Left colon (tissue), 2 donors: ENCODE measurements around the gene MEIG1. TPM values are rescaled to one million over a fixed set of nuclear protein-coding genes. Genes with fewer than 3 reads are reported as not detected.
A peak's percentile ranks its signal among the peaks of the same experiment; 100 is the strongest.
"Not testable (repeated sequence)": the region's sequence is repeated elsewhere in the genome, so short reads cannot be mapped to it uniquely, and the experiment has no call there.

Source experiments
- ATAC-seq: fragments of 200-7000 bp; cut with Tn5 transposase; one replicate; pipeline ENCODE4 v1.9.1; 2020; ENCODE audit warnings: mild to moderate bottlenecking, moderate library complexity
- DNase-seq, 2 donors: peaks; one replicate each; pipeline ENCODE4 v3.0.0-alpha.2; 2020
- intact Hi-C, 2 donors: fragments of 100-400 bp; cut with DNase I in 1 of 2; cut with micrococcal nuclease in 1 of 2; formaldehyde crosslinking; loops; one replicate each; pipeline versions ENCODE4 v1.11.2 to v1.14.0; 2022; cut with DNase I, micrococcal nuclease
- total RNA-seq, 2 donors: library from RNA; stranded (reverse); fragmentation: NEBNext Ultra II Directional; extraction: Animal tissue kit (Norgen Biotek cat#: 25700); gene quantifications; one replicate each; pipeline ENCODE4 v1.2.1, GENCODE V29; 2021
- donor health status: DM: no; HTN: no; CAD: no.
- donor health status: DM: yes; HTN: yes; CAD: no.

MEIG1 gene
- total RNA-seq, 2 donors from 2014 or later: not detected

GRCh38 chr10:14953424-14954000 is 5.7 kb upstream of the MEIG1 start:
- DNase-seq: peak; percentile 49 to 64
- intact Hi-C loops: loop anchor here in 1 of 2 donors (10.0 kb wide), 1 partner anchor 151 kb away; no protein-coding TSS in a partner anchor
- peak; percentile 37 for ATAC-seq

GRCh38 chr10:14954001-14954770 is 5.0 kb upstream of the MEIG1 start, which contains the start of gene DCLRE1C:
TSS of gene DCLRE1C (minus strand) at chr10:14954096. CDS start at chr10:14954010, 86 bp downstream.
- intact Hi-C loops: loop anchor here in 1 of 2 donors (10.0 kb wide), 1 partner anchor 151 kb away; no protein-coding TSS in a partner anchor
- ATAC-seq (peak; percentile 94), DNase-seq (peak; percentile 95 to 97)

- DNase-seq (no peak), ATAC-seq (no peak)
- intact Hi-C loops: loop anchor here in 1 of 2 donors (10.0 kb wide), 1 partner anchor 150 kb away; no protein-coding TSS in a partner anchor
Observed at GRCh38 chr10:14954934-14955333, 4.3 kb upstream of the MEIG1 start.

- no peak for ATAC-seq
Observed at GRCh38 chr10:14958872-14959220, 342 bp upstream of the MEIG1 start.

GRCh38 chr10:14967897-14968296 is 8.7 kb downstream of the MEIG1 start:
- DNase-seq: no peak
- no peak for ATAC-seq
- intact Hi-C loops: no loop called here

More at GRCh38 chr10:14958872-14959220, 342 bp upstream of the MEIG1 start:
- no peak for DNase-seq
- intact Hi-C loops: loop anchor here in 1 of 2 donors (10.0 kb wide), 1 partner anchor 146 kb away; no protein-coding TSS in a partner anchor

GRCh38 chr10:14971867-14972448 is 12.8 kb downstream of the MEIG1 start:
- DNase-seq (peak in 1 of 2 donors; percentile 47), ATAC-seq (no peak)
- intact Hi-C loops: no loop called here

- ATAC-seq, intact Hi-C loops, DNase-seq: not testable (repeated sequence)
Observed at GRCh38 chr10:14974153-14974998, 15.2 kb downstream of the MEIG1 start.

- DNase-seq (no peak), ATAC-seq (no peak)
- intact Hi-C loops: no loop called here
Observed at GRCh38 chr10:14975672-14976273, 16.6 kb downstream of the MEIG1 start.

GRCh38 chr10:14982744-14983143 is 23.6 kb downstream of the MEIG1 start:
- ATAC-seq (no peak), DNase-seq (no peak)
- intact Hi-C loops: no loop called here

GRCh38 chr10:14989552-14989951 is 30.4 kb downstream of the MEIG1 start:
- ATAC-seq, DNase-seq, intact Hi-C loops: not testable (repeated sequence)

- DNase-seq: peak in 1 of 2 donors; percentile 26
- intact Hi-C loops: not testable (repeated sequence)
Observed at GRCh38 chr10:14991035-14991749, 32.0 kb downstream of the MEIG1 start.

GRCh38 chr10:14992336-14992735 is 33.1 kb downstream of the MEIG1 start:
- ATAC-seq, intact Hi-C loops, DNase-seq: not testable (repeated sequence)

More at GRCh38 chr10:14991035-14991749, 32.0 kb downstream of the MEIG1 start:
- ATAC-seq: not testable (repeated sequence)

GRCh38 chr10:14993500-14994455 is 34.6 kb downstream of the MEIG1 start:
- ATAC-seq, DNase-seq, intact Hi-C loops: not testable (repeated sequence)

- no peak for DNase-seq
- ATAC-seq: no peak
- intact Hi-C loops: no loop called here
Observed at GRCh38 chr10:14995964-14996565, 36.9 kb downstream of the MEIG1 start.

GRCh38 chr10:15013530-15013929 is 54.3 kb downstream of the MEIG1 start:
- ATAC-seq: peak; percentile 25
- intact Hi-C loops: not testable (repeated sequence)

GRCh38 chr10:15015451-15015850 is 56.3 kb downstream of the MEIG1 start:
- intact Hi-C loops: no loop called here
- ATAC-seq: no peak
- DNase-seq: no peak

More at GRCh38 chr10:15013530-15013929, 54.3 kb downstream of the MEIG1 start:
- not testable (repeated sequence) for DNase-seq
